GM12878 (cell line): ENCODE data around the gene RAP1A.

Experiments
- EP300 ChIP-seq, 2 experiments: fragments of 150-350 bp in 1 of 2; IDR thresholded peaks; 2 replicates each; pipeline ENCODE4 v1.6.1; 2011 to 2012; ENCODE audit warnings: low read depth in 2 of 2, low read length in 2 of 2, borderline replicate concordance in 1 of 2, improper control_type of control experiment in 1 of 2, inconsistent platforms in 1 of 2; ENCODE audit not compliant: control insufficient read depth in 1 of 2
- GABPA ChIP-seq: IDR thresholded peaks from 2 replicates; pipeline ENCODE4 v1.6.1; 2014; ENCODE audit warnings: antibody characterized with exemption, low read depth, mild to moderate bottlenecking, inconsistent platforms
- MAX ChIP-seq: IDR thresholded peaks from 2 replicates; pipeline ENCODE4 v1.6.1; 2012; ENCODE audit warnings: low read depth, low read length, improper control_type of control experiment
- MEF2A ChIP-seq: IDR thresholded peaks from 2 replicates; pipeline ENCODE4 v1.6.1; 2011; ENCODE audit warnings: low read depth, mild to moderate bottlenecking, low read length, moderate library complexity; ENCODE audit not compliant: insufficient read depth
- NFYB ChIP-seq: IDR thresholded peaks from 2 replicates; pipeline ENCODE4 v1.6.1; 2011; ENCODE audit warnings: low read depth, mild to moderate bottlenecking, low read length, improper control_type of control experiment, moderate library complexity; ENCODE audit not compliant: insufficient read depth
- POLR2AphosphoS2 ChIP-seq: IDR thresholded peaks from 2 replicates; pipeline ENCODE4 v1.6.1; 2011; ENCODE audit warnings: low read depth, mild to moderate bottlenecking, low read length, improper control_type of control experiment, moderate library complexity
- SUZ12 ChIP-seq: fragments of 200-600 bp; sonication (generic); IDR thresholded peaks from one replicate; pipeline ENCODE4 v1.6.1; 2018; ENCODE audit warnings: antibody characterized with exemption, mild to moderate bottlenecking; ENCODE audit not compliant: unreplicated experiment
- TF ChIP-seq, protein P1 (sequence below): IDR thresholded peaks from 2 replicates; pipeline ENCODE4 v1.6.1; 2011; ENCODE audit warnings: borderline replicate concordance, low read depth, mild to moderate bottlenecking, moderate library complexity, mixed read lengths, low read length; ENCODE audit not compliant: insufficient read depth; ENCODE audit errors: extremely low read length

GRCh38 chr1:111747282-111747734 lies 127.7 kb downstream of the RAP1A start:
- TF ChIP-seq GABPA: no peak
- TF ChIP-seq NFYB: no peak
- no peak for TF ChIP-seq POLR2AphosphoS2
- TF ChIP-seq MEF2A: no peak
- TF ChIP-seq MAX: no peak
- TF ChIP-seq, protein P1, sequence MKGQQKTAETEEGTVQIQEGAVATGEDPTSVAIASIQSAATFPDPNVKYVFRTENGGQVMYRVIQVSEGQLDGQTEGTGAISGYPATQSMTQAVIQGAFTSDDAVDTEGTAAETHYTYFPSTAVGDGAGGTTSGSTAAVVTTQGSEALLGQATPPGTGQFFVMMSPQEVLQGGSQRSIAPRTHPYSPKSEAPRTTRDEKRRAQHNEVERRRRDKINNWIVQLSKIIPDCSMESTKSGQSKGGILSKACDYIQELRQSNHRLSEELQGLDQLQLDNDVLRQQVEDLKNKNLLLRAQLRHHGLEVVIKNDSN: no peak
- TF ChIP-seq SUZ12: no peak
- no peak for TF ChIP-seq EP300 (IDR thresholded peaks at IDR 0.05; ENCODE audit: borderline replicate concordance in 1 of 2, control insufficient read depth in 1 of 2, low read depth in 2 of 2, low read length in 2 of 2)
